Neutrophil (primary cell): ENCODE results near the gene ARID4B.

Experiments
- H3K27ac ChIP-seq: fragments of 200-600 bp; sonication (generic); 2 replicates; pipeline ENCODE4 v1.5.1; 2016; ENCODE audit warnings: mild to moderate bottlenecking, moderate library complexity
- H3K27me3 ChIP-seq: fragments of 200-600 bp; sonication (generic); 2 replicates; pipeline ENCODE4 v1.6.0; 2016; ENCODE audit warnings: mild to moderate bottlenecking
- H3K36me3 ChIP-seq: fragments of 200-600 bp; sonication (generic); 2 replicates; pipeline ENCODE4 v1.5.1; 2017
- H3K4me1 ChIP-seq, 2 experiments: fragments of 200-600 bp in 1 of 2; sonication (generic) in 1 of 2; 1 replicate in 1 of 2; 2 replicates in 1 of 2; pipeline versions ENCODE4 v1.5.1 to v1.6.1; 2013 to 2016; ENCODE audit warnings: low read depth in 1 of 2, low read length in 1 of 2, mild to moderate bottlenecking in 1 of 2, moderate library complexity in 1 of 2; ENCODE audit not compliant: control insufficient read depth in 1 of 2, insufficient read depth in 1 of 2
- H3K4me3 ChIP-seq, 2 experiments: fragments of 200-600 bp in 1 of 2; sonication (generic) in 1 of 2; 1 replicate in 1 of 2; 2 replicates in 1 of 2; pipeline ENCODE4 v1.5.1; 2013 to 2016; ENCODE audit warnings: low read depth in 1 of 2, low read length in 1 of 2, mild to moderate bottlenecking in 1 of 2, moderate library complexity in 1 of 2
- H3K9me3 ChIP-seq: fragments of 200-600 bp; sonication (generic); 2 replicates; pipeline ENCODE4 v1.5.1; 2016
- CTCF ChIP-seq: fragments of 200-600 bp; sonication (generic); IDR thresholded peaks from 2 replicates; pipeline ENCODE4 v1.5.1; 2016; ENCODE audit warnings: antibody characterized with exemption

Gene ARID4B

GRCh38 chr1:235266967-235267366 is 61.0 kb downstream of the ARID4B start:
- Histone ChIP-seq H3K4me3 (no peak overlapping the region), H3K9me3 (no peaks in the 10 kb centered on the region), H3K27me3 (no peaks in the 10 kb centered on the region), H3K27ac (no peak overlapping the region), H3K4me1 (no peaks in the 10 kb centered on the region), H3K36me3 (no peaks in the 10 kb centered on the region)
- no peak for TF ChIP-seq CTCF

- H3K4me1 ChIP-seq: no peaks in the 10 kb centered on the region
- TF ChIP-seq CTCF: no peak
- H3K27ac ChIP-seq: no peak overlapping the region
- H3K36me3 ChIP-seq: no peaks in the 10 kb centered on the region
- H3K27me3 ChIP-seq: no peaks in the 10 kb centered on the region
- no peak overlapping the region for H3K4me3 ChIP-seq
- H3K9me3 ChIP-seq: no peaks in the 10 kb centered on the region
These were observed 61.7 kb downstream of the ARID4B start for GRCh38 chr1:235266325-235266724.

- H3K36me3 ChIP-seq: no peaks in the 10 kb centered on the region
- no peak overlapping the region for H3K4me3 ChIP-seq
- no peak for TF ChIP-seq CTCF
- H3K4me1 ChIP-seq: no peaks in the 10 kb centered on the region
- no peaks in the 10 kb centered on the region for H3K9me3 ChIP-seq
- H3K27me3 ChIP-seq: no peaks in the 10 kb centered on the region
- no peak overlapping the region for H3K27ac ChIP-seq
These were observed 62.1 kb downstream of the ARID4B start for GRCh38 chr1:235265900-235266299.

- Histone ChIP-seq H3K36me3 (peaks cover 12% of the 10 kb centered on the region), H3K27ac (no peak overlapping the region), H3K27me3 (no peaks in the 10 kb centered on the region)
These were observed 63.7 kb downstream of the ARID4B start for GRCh38 chr1:235264327-235264726.

GRCh38 chr1:235262539-235262938 is 65.4 kb downstream of the ARID4B start:
- no peak overlapping the region for H3K27ac ChIP-seq
- no peak for TF ChIP-seq CTCF
- H3K9me3 ChIP-seq: no peaks in the 10 kb centered on the region
- H3K4me1 ChIP-seq: peaks cover 8 to 18% of the 10 kb centered on the region in 2 experiments
- H3K4me3 ChIP-seq: no peak overlapping the region
- no peaks in the 10 kb centered on the region for H3K27me3 ChIP-seq
- peaks cover 25% of the 10 kb centered on the region for H3K36me3 ChIP-seq

More at GRCh38 chr1:235264327-235264726, 63.7 kb downstream of the ARID4B start:
- no peak for TF ChIP-seq CTCF
- no peak overlapping the region for H3K4me3 ChIP-seq
- no peaks in the 10 kb centered on the region for H3K9me3 ChIP-seq
- peaks cover 5 to 8% of the 10 kb centered on the region in 2 experiments for H3K4me1 ChIP-seq

GRCh38 chr1:235261243-235261642 is 66.7 kb downstream of the ARID4B start:
- TF ChIP-seq CTCF: no peak
- no peak overlapping the region for H3K4me3 ChIP-seq
- no peaks in the 10 kb centered on the region for H3K9me3 ChIP-seq
- peaks cover 29% of the 10 kb centered on the region for H3K36me3 ChIP-seq
- peaks cover 8 to 18% of the 10 kb centered on the region in 2 experiments for H3K4me1 ChIP-seq
- H3K27ac ChIP-seq: no peak overlapping the region
- no peaks in the 10 kb centered on the region for H3K27me3 ChIP-seq
